ENCODE results near the gene ZNF330.

ZNF330 gene

GRCh38 chr4:141207961-141208360 lies 12.7 kb upstream of the ZNF330 start:
- DNase-seq (ENCODE audit: low read depth in 1 of 2, low spot score in 1 of 2) = no peak
- TF ChIP-seq REST (IDR thresholded peaks at IDR 0.05; ENCODE audit: insufficient replicate concordance, low read depth) = no peak
- TF ChIP-seq CTCF (IDR thresholded peaks at IDR 0.05; ENCODE audit: insufficient read depth, low read length) = no peak
- TF ChIP-seq POLR2AphosphoS5 (IDR thresholded peaks at IDR 0.05; ENCODE audit: low read depth) = no peak
- TF ChIP-seq GABPA (IDR thresholded peaks at IDR 0.05; ENCODE audit: low read depth) = no peak
- TF ChIP-seq SPI1 (IDR thresholded peaks at IDR 0.05; ENCODE audit: borderline replicate concordance, low read depth) = no peak
- H3K4me3 ChIP-seq (replicated peaks; ENCODE audit: insufficient read depth, low read length) = no peak overlapping the region
- no peak overlapping the region for H3K27ac ChIP-seq (replicated peaks)
- no peaks in the 10 kb centered on the region for H3K27me3 ChIP-seq (ENCODE audit: insufficient read depth, poor library complexity, severe bottlenecking)

- no peak overlapping the region for H3K4me3 ChIP-seq (replicated peaks; ENCODE audit: insufficient read depth, low read length)
- DNase-seq (ENCODE audit: low read depth in 1 of 2, low spot score in 1 of 2) = no peak
- H3K27me3 ChIP-seq (ENCODE audit: insufficient read depth, poor library complexity, severe bottlenecking) = no peaks in the 10 kb centered on the region
- TF ChIP-seq SPI1 (IDR thresholded peaks at IDR 0.05; ENCODE audit: borderline replicate concordance, low read depth) = no peak
- TF ChIP-seq CTCF (IDR thresholded peaks at IDR 0.05; ENCODE audit: insufficient read depth, low read length) = no peak
- no peak for TF ChIP-seq GABPA (IDR thresholded peaks at IDR 0.05; ENCODE audit: low read depth)
- no peak for TF ChIP-seq POLR2AphosphoS5 (IDR thresholded peaks at IDR 0.05; ENCODE audit: low read depth)
- no peak for TF ChIP-seq REST (IDR thresholded peaks at IDR 0.05; ENCODE audit: insufficient replicate concordance, low read depth)
- no peak overlapping the region for H3K27ac ChIP-seq (replicated peaks)
These were observed 10.5 kb upstream of the ZNF330 start for GRCh38 chr4:141210168-141210567.

GRCh38 chr4:141213550-141213991 lies 7.1 kb upstream of the ZNF330 start:
- DNase-seq (ENCODE audit: low read depth in 1 of 2, low spot score in 1 of 2) = no peak
- TF ChIP-seq REST (IDR thresholded peaks at IDR 0.05; ENCODE audit: insufficient replicate concordance, low read depth) (no peak), GABPA (IDR thresholded peaks at IDR 0.05; ENCODE audit: low read depth) (no peak), SPI1 (IDR thresholded peaks at IDR 0.05; ENCODE audit: borderline replicate concordance, low read depth) (no peak), CTCF (IDR thresholded peaks at IDR 0.05; ENCODE audit: insufficient read depth, low read length) (no peak), POLR2AphosphoS5 (IDR thresholded peaks at IDR 0.05; ENCODE audit: low read depth) (no peak)
- no peak overlapping the region for H3K27ac ChIP-seq (replicated peaks)
- H3K27me3 ChIP-seq (ENCODE audit: insufficient read depth, poor library complexity, severe bottlenecking) = no peaks in the 10 kb centered on the region
- no peak overlapping the region for H3K4me3 ChIP-seq (replicated peaks; ENCODE audit: insufficient read depth, low read length)

Data from HL-60 (cell line).